Heart right ventricle (tissue), 16 donors: ENCODE measurements around the gene NOVA2. TPM values are rescaled to one million over a fixed set of nuclear protein-coding genes. Genes with fewer than 3 reads are reported as not detected.
A peak's percentile ranks its signal among the peaks of the same experiment; 100 is the strongest.

Experiments
- ATAC-seq, 8 donors: fragments of 200-7000 bp; cut with Tn5 transposase; one replicate each; pipeline ENCODE4 v1.9.1; 2020; ENCODE audit warnings: mild to moderate bottlenecking in 8 of 8, moderate library complexity in 8 of 8, moderate number of reproducible peaks in 1 of 8
- DNase-seq, 2 donors: peaks; one replicate each; pipeline ENCODE4 v3.0.0-alpha.2; 2020
- H3K27ac ChIP-seq, 10 donors: fragments of 200-600 bp; sonication (generic) in 2 of 10; one replicate each; pipeline versions ENCODE4 v1.5.0 to v1.8.0; 2020 to 2022; ENCODE audit warnings: mild to moderate bottlenecking in 3 of 10
- H3K27me3 ChIP-seq, 7 donors: fragments of 200-600 bp; one replicate each; pipeline ENCODE4 v1.8.0; 2021 to 2022; ENCODE audit warnings: mild to moderate bottlenecking in 2 of 7
- H3K36me3 ChIP-seq, 9 donors: fragments of 200-600 bp; sonication (generic) in 1 of 9; one replicate each; pipeline versions ENCODE4 v1.5.0 to v1.8.0; 2020 to 2022; ENCODE audit warnings: mild to moderate bottlenecking in 2 of 9
- H3K4me1 ChIP-seq, 9 donors: fragments of 200-600 bp; sonication (generic) in 1 of 9; one replicate each; pipeline versions ENCODE4 v1.5.0 to v1.8.0; 2020 to 2022; ENCODE audit warnings: mild to moderate bottlenecking in 4 of 9
- H3K4me3 ChIP-seq, 10 donors: fragments of 200-600 bp; sonication (generic) in 2 of 10; one replicate each; pipeline versions ENCODE4 v1.5.0 to v1.8.0; 2020 to 2022; ENCODE audit warnings: mild to moderate bottlenecking in 7 of 10, moderate library complexity in 2 of 10
- H3K9me3 ChIP-seq, 11 donors: fragments of 200-600 bp in 10 of 11; sonication (generic) in 2 of 11; one replicate each; pipeline versions ENCODE4 v1.5.0 to v1.8.0; 2013 to 2022; ENCODE audit warnings: mild to moderate bottlenecking in 2 of 11, control low read depth in 1 of 11, moderate library complexity in 1 of 11
- WGBS, 2 donors: extraction: QIAGEN DNeasy Blood & Tissue Kit; methylation state at CpG; one replicate each; pipeline ENCODE4 v1.1.7; 2013; ENCODE audit warnings: inconsistent platforms in 1 of 2; 5-methylcytosine and 5-hydroxymethylcytosine counted together
- intact Hi-C, 10 donors: fragments of 100-400 bp; cut with DNase I; formaldehyde crosslinking; loops; one replicate each; pipeline versions ENCODE4 v1.11.1 to v1.14.2; 2022
- polyA plus RNA-seq, 2 donors: library from polyadenylated mRNA; stranded (reverse); fragments of 200-250 nt; gene quantifications; one replicate each; pipeline ENCODE4 v1.2.3, GENCODE V29; 2013
- total RNA-seq, 10 donors: library from RNA; stranded (reverse); fragmentation: NEBNext Ultra II Directional in 3 of 10; extraction: Animal tissue kit (Norgen Biotek cat#: 25700) in 3 of 10; gene quantifications; one replicate each; pipeline versions ENCODE4 v1.2.1 to v1.2.4, GENCODE V29; 2021 to 2023
- TF ChIP-seq, protein P1 (sequence below), 9 donors: fragments of 200-600 bp; sonication (generic) in 2 of 9; IDR thresholded peaks; one replicate each; pipeline versions ENCODE4 v1.5.0 to v1.8.0; 2021 to 2022; ENCODE audit warnings: antibody characterized with exemption in 9 of 9, mild to moderate bottlenecking in 5 of 9, moderate library complexity in 1 of 9
- donor health status: Arrhythmogenic right ventricular cardiomyopathy.
- donor health status: ischemic (EF 13 %, LVEDD 7.1; RV severe dilation, severe dysfunction).
- donor health status: healthy with polysubstance abuse.
- donor health status: DM: no; HTN: yes; CAD: no.
- donor health status: DM: no; HTN: no; CAD: no.
- donor health status: ischemic (EF 25% LVEDD 6.9; RV normal size, moderate dysfunction).
- donor health status: ischemic (EF 25% LVEDD 5.7; RV mildly dilated, moderate dysfunction).
- donor health status: healthy.
- donor health status: DM: yes; HTN: yes; CAD: no.
- donor health status: Ischemic cardiomyopathy.
- donor health status: ischemic (EF 35%, LVEDD 5.7; RV mildly dilated, moderate dysfunction).
- donor health status: nonischemic (EF 11% LVEDD 7.7; RV severe dilation, severe dysfunction).
- donor health status: DM: yes; HTN: yes; CAD: no.
- donor health status: PGD.
- donor health status: ischemic (EF 29% LVEDD 5.4; RV normal size, mild dysfunction).
- donor health status: nonischemic (EF 23%, LVEDD 6.1; RV moderate dilation, normal function).

NOVA2 gene
- total and polyA plus RNA-seq, 12 donors: 1.6 to 8.2 (median 5.9) TPM

DNA sequence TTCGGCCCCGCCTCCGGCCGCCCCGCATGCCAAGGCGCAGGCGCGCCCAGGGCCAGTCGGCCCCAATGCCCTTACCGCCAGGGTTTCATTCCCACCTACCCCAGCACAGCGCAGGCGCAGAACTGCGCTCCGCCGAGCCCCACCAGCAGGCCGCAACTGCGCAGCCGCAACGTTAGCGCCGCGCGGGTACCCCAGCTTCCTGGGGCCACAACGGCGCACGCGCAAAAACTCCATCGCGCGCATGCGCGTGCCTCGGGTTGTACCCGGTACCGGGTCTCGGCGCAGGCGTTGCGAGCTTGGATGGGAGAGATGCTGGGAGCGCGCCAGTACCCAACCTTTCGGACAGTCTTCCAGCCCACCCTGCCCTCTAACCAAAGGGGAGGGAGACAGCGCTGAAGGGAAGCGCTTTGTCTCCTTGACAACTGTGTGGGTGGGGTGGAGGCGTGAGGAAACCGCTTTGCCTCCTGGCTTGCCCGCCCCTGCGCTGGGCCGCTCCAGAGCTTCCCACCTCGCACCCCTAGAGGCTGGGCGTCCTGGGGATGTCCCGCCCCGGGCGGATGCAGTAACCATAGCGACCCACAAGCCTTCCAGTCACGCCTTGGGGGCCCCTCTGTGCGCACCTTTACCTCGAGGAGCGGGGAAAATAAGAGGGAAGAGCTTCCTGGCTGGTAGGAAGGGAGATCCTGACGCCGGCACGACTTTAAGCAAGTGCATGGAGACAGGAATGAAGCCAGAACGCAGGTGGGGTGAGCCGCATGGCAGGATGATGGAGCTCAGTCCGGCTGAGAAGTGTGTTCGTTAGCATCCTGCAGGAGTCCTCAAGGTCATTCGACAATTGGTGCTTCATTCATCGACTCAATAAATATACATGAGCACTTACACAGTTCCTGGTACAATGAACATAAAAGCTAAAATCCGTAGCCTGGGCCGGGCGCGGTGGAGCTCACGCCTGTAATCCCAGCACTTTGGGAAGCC, 70.7 kb downstream of the NOVA2 start:
- peak; percentile 97 to 100 for DNase-seq
- TF ChIP-seq, protein P1, sequence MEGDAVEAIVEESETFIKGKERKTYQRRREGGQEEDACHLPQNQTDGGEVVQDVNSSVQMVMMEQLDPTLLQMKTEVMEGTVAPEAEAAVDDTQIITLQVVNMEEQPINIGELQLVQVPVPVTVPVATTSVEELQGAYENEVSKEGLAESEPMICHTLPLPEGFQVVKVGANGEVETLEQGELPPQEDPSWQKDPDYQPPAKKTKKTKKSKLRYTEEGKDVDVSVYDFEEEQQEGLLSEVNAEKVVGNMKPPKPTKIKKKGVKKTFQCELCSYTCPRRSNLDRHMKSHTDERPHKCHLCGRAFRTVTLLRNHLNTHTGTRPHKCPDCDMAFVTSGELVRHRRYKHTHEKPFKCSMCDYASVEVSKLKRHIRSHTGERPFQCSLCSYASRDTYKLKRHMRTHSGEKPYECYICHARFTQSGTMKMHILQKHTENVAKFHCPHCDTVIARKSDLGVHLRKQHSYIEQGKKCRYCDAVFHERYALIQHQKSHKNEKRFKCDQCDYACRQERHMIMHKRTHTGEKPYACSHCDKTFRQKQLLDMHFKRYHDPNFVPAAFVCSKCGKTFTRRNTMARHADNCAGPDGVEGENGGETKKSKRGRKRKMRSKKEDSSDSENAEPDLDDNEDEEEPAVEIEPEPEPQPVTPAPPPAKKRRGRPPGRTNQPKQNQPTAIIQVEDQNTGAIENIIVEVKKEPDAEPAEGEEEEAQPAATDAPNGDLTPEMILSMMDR (IDR thresholded peaks at IDR 0.05): no peak
- intact Hi-C loops: loop anchor here in 1 of 10 donors (1.0 kb wide), 1 partner anchor 17 kb away; the partner anchor contains the start of gene IRF2BP1
- Histone ChIP-seq H3K4me1 (peaks cover 0 to 20% (median 18%) of the 10 kb centered on the region in 9 donors), H3K9me3 (no peaks in the 10 kb centered on the region), H3K36me3 (peaks cover 0 to 25% (median 4%) of the 10 kb centered on the region in 9 donors), H3K4me3 (peak overlapping the region; percentile 58 to 87 (median 78)), H3K27ac (peak overlapping the region in 9 of 10 donors; percentile 78 to 88 (median 83)), H3K27me3 (no peaks in the 10 kb centered on the region)
- 1 to 2% methylated on average over 73 of the region's 73 CpGs for WGBS, 2 donors
- ATAC-seq: peak; percentile 95 to 98 (median 96)

DNA sequence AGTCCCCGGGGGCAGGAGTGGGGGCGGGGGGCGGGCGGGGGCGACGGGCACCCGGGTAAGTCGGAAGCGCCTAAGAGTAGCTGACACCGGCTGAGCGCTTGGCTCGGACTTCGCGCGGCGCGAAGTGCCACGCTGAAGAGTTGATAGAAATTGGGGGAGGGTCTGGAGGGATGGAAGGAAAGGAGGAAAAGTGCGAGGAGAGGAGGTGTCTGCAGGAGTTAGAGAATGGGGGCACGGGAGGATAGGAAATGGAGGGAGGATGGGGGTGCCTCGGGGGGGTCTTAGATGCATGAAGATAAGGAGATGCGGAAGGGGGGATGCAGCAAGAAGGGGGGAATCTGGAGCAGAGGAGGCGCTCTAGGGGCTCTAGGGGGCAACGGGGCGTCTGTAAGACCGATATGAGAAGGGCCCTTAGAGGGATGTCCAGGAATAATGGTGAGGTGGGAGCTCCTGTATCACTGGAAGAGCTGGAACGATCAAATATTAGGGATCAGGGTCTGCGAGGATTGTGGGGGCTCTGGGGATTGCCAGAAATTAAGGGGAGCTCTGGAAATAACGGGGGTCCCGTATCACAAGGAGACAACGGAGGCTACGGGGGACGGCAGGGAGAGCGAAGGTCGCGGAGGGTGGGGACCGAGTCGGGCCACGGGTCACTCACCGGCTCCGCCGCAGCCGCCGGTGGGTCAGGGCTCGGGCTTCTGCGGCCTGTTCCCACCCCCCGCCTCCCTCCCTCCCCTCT, 71.6 kb downstream of the NOVA2 start, which contains the start of gene MYPOP:
Gene MYPOP, minus strand, starts transcription at position 702 of the 739 bp plus-strand sequence. CDS start 840 bp downstream, outside the sequence.
- Histone ChIP-seq H3K4me3 (peak within 1 kb of the TSS; percentile 58 to 87 (median 78)), H3K27me3 (no peaks in the 10 kb centered on the region), H3K36me3 (peaks cover 0 to 32% (median 5%) of the 10 kb centered on the region in 9 donors), H3K4me1 (peaks cover 0 to 20% (median 18%) of the 10 kb centered on the region in 9 donors), H3K9me3 (no peaks in the 10 kb centered on the region), H3K27ac (peak within 1 kb of the TSS; percentile 55 to 88 (median 83))
- WGBS, 2 donors: 0 to 1% methylated on average over 47 of the region's 47 CpGs
- no peak for DNase-seq
- intact Hi-C loops: loop anchor here in 1 of 10 donors (1.0 kb wide), 1 partner anchor 16 kb away; the partner anchor contains the start of gene IRF2BP1
- TF ChIP-seq, protein P1 (IDR thresholded peaks at IDR 0.05): no peak
- ATAC-seq: peak in 1 of 8 donors; percentile 1

DNA sequence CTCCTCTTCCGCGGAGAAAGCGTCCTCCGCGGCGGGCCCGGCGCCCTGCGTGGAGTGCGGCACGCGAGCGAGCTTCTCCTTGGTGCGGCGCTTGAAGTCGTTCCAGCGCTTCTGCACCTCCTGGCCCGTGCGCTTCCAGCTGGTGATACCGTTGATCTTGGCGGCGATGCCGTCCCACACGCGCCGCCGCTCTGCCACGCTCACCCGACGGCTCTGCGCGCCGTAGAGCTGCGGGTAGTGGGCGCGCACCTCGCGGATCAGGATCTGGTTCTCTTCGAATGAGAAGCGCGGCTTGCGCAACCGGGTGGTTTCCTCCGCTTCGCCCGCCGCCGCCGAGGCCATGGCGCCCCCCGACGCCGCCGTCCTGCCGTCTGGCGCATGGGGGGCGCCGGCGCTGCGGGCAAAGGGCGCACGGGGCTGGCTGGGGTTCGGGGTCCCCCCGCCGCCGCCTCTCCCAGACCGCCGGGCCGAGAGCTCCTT, 72.2 kb downstream of the NOVA2 start:
- peak in 1 of 2 donors; percentile 57 for DNase-seq
- Histone ChIP-seq H3K36me3 (peaks cover 0 to 36% (median 5%) of the 10 kb centered on the region in 9 donors), H3K9me3 (no peaks in the 10 kb centered on the region), H3K4me1 (peaks cover 0 to 20% (median 18%) of the 10 kb centered on the region in 9 donors), H3K27ac (peak overlapping the region in 5 of 10 donors; percentile 3 to 86 (median 78)), H3K27me3 (no peaks in the 10 kb centered on the region), H3K4me3 (peak overlapping the region; percentile 58 to 87 (median 78))
- ATAC-seq: no peak
- intact Hi-C loops: no loop called here
- TF ChIP-seq, protein P1 (IDR thresholded peaks at IDR 0.05): no peak
- WGBS, 2 donors: 11 to 17% methylated on average over 69 of the region's 69 CpGs
